HG03135 (cell line): ENCODE measurements around the gene KCNMA1.

Source experiments
- ATAC-seq: cut with Tn5 transposase; IDR thresholded peaks from one replicate; pipeline ENCODE4 v1.9.1; 2021; ENCODE audit warnings: mild to moderate bottlenecking, moderate library complexity; ENCODE audit not compliant: unreplicated experiment

Gene KCNMA1

GRCh38 chr10:77311186-77311585 lies 326.4 kb downstream of the KCNMA1 start:
- ATAC-seq, result no peak

- ATAC-seq, result no peak
Measured at GRCh38 chr10:77310288-77310840, 327.2 kb downstream of the KCNMA1 start.

DNA sequence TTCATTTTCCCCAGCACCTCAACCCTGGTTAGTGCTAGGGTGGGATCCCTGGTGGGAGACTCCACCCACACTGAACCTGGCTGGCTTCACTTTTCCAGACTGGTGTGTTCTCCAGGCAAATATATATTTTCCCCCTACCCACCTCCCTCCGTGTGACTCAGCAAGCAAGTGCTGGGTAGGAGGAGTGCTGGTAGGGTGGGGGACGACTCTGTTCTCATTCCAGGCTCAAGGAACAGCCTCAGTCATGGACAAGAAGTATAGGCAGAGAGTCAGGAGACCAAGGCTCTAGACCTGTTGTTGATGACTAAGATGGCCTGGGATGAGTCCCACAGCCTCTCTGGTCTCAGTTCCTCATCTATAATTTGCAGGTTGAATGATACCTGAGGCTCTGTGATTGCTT lies 328.1 kb downstream of the KCNMA1 start:
- ATAC-seq, result no peak

GRCh38 chr10:77309092-77309491 lies 328.5 kb downstream of the KCNMA1 start:
- no peak for ATAC-seq

DNA sequence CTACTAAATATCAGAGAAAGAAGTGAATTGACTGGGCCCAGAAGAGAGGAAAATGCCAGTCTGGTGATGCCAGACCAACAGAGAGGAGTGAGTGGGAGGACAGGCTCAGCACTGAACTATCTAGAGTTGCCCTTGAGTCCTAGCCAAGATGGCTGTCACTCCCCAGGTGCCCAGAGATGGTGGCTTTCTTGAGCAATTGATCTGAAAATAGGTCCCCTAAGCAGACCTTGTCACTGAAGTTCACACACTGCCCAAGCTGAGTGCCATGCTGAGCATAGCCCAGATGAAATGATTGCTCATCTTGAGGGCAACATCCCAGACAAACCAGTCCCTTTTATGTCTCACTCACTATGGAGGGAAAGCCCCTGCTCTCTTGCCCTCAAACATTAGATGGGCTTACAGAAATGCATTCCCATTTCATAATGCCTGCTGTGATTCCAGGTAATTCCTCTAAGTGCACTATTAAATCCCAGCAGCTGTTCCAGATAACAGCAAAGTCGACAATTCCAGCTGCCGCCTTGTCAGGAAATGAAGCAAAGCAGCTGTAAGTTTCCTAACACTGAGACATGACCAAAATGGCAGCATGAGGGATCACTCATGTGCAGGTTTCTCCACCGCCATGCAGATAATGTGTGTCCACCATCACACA lies 329.4 kb downstream of the KCNMA1 start:
- ATAC-seq, result no peak

GRCh38 chr10:77306666-77307065 lies 330.9 kb downstream of the KCNMA1 start:
- ATAC-seq, result no peak

- ATAC-seq, result no peak
Measured at GRCh38 chr10:77305650-77306632, 331.7 kb downstream of the KCNMA1 start.

GRCh38 chr10:77304192-77304591 lies 333.4 kb downstream of the KCNMA1 start:
- no peak for ATAC-seq

DNA sequence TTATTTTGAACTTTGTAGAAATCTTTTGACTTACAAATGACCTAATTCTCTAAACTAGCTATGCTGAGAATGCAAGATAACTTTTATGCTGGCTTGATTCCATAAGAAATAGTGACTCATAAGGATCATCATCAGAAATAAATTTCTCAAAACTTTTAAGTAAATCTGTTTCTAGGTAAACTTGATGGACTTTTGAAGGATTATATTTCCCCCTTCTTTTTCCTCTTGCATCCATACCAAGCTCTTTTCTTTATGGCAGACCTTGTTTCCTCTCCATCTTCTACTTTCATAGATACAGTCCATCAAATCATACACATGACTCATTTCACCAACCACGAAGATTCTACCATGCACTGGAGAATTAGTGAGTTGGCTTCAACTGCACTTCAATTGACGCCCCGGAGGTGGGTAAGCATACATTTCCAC lies 336.3 kb downstream of the KCNMA1 start:
- no peak for ATAC-seq

DNA sequence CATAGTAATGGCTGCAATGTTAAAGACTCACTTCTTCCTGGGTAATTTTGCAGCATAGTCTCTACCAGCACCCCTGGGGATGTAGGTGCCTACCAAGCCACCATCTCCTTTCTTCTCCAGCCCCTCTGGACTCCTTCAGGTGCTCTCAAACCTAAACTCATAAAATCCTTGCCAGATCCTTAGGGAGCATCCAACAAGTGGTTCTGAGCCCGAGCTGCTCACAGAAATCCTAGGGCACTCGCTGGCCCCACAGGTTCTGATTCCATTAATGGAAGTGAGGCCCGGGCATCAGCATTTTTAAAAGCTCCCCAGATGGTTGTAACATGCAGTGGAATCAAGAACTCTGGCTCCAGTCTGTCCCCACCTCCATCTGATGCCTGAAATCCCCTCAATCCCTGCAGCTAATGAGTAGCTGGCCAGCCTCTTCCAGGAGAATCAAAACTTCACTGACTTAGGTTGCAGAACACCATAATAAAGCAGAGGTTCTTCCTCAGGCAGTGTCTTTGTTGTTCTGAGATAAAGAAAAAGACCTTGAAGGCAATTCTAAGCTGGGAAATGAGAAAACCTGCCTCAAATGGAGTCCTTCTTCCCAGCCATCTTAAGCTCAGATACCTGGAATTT lies 336.8 kb downstream of the KCNMA1 start:
- no peak for ATAC-seq

GRCh38 chr10:77299320-77299719 lies 338.3 kb downstream of the KCNMA1 start:
- ATAC-seq, result no peak

GRCh38 chr10:77297393-77297739 lies 340.2 kb downstream of the KCNMA1 start:
- ATAC-seq, result no peak

DNA sequence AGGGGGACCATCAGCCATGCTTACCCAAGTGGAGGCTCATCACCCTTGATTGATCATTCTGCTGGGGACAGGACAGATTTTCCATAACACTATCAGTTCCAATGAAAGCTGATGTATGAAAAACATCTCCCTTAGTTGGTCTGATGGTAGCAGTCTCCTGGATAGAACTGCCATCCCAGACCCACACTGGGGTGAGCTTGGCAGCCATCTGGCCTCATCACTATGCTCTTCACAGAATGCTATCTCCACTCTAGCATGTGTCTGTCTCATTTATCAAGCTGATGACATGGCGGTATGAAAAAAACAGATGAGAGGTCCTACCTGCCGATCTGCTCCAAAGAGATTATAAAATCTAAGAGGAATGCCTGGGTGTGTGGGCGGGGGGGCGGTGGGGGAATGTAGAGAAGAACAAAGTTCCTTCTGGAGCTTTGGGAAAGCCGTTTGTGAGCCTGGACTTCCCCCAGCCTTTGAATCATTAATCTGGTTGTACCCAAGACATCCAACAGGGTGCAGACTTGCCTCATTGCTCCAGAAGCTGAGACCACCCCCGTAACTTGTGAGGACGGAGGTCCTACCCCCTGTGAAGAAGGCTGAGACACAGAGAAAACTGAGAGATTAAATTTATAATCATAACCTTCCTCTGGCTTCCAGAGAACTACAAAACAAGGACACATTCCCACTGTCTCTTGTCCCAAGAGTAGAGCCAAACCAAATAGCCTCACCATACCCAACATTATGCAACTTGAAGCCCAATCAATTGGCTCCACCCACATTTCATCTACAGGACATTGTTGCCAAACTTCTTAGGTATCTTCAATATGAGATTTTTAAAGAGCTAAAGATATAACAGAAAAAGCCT lies 340.8 kb downstream of the KCNMA1 start:
- ATAC-seq, result no peak

DNA sequence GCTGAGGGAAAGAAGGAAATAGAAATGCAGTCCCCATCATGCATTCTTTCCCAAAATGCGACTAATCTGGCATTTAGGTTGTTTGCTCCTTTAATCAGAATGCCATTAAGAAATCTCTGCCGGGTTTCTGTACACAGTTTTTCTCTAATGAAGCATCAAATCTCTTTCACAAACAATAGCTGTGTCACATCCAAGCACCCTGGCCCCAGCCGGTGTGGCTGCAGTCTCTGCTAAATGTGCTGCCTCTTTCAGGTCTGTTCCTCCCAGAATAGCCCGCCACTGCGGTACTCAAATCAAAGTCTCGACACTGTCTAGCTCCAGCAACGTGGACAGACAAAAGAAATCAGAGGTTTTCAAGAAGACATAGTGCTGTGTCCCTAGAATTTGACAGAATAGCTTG lies 343.8 kb downstream of the KCNMA1 start:
- no peak for ATAC-seq

- no peak for ATAC-seq
Measured at GRCh38 chr10:77293347-77293746, 344.3 kb downstream of the KCNMA1 start.

DNA sequence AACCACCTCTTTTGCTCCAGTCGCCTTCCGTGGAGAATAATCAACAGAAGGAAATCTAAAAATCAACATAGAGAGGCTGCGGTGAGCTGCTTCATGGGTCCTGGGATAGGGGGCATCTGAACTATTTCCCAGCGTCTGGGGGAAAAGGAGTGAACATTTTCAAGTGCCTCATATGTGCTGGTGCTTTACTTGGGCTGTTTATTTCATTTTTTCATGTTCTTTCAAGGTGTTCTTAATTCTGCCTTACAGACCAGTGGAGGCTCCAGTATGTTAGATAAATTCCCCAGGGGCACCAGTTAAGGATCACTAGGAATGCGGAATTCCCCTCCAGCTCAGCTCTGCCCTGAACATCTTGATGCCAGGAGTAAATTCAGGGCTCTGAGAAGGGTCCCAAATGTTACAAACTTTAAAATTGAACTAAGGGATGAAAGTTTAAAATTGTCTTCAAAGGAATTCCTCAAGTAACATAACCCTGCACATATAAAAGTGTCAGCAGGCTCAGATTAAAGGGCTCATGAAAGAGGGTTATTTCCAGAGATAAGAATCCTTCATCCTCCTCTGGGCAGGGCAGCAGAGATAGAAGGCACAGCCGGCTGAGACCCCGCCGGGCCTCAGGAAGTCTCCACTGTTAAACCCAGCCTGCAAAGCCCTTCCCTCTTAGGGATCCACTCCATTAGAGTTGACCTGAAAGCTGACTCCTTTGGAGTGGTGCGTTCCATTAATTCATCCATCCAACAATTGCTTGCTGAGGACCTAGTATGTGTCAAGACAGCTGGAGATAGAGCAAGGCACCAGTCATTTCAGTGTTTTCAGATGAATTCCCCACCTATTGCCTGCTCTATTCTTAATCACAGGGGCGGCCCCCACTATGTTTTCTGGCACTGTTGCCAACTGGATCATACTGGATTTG lies 345.8 kb downstream of the KCNMA1 start:
- ATAC-seq, result no peak

GRCh38 chr10:77290528-77291155 lies 347.0 kb downstream of the KCNMA1 start:
- ATAC-seq, result no peak

- no peak for ATAC-seq
Measured at GRCh38 chr10:77289790-77290189, 347.8 kb downstream of the KCNMA1 start.

- no peak for ATAC-seq
Measured at GRCh38 chr10:77289027-77289501, 348.5 kb downstream of the KCNMA1 start.
